HFF-Myc (cell line): ENCODE results near the gene FNDC3A.

Source experiments
- DNase-seq: peaks from one replicate; pipeline ENCODE4 v3.0.0-alpha.2; 2011; ENCODE audit warnings: low read depth; ENCODE audit errors: extremely low read depth
- H3K4me3 ChIP-seq: replicated peaks from 2 replicates; pipeline ENCODE4 v1.5.1; 2011; ENCODE audit warnings: low read depth, mild to moderate bottlenecking, control low read depth, low read length
- TF ChIP-seq, protein P1 (sequence below): IDR thresholded peaks from 2 replicates; pipeline ENCODE4 v1.5.1; 2012; ENCODE audit warnings: mild to moderate bottlenecking, low read depth, low read length, control low read depth; ENCODE audit errors: missing control alignments

The FNDC3A gene

DNA sequence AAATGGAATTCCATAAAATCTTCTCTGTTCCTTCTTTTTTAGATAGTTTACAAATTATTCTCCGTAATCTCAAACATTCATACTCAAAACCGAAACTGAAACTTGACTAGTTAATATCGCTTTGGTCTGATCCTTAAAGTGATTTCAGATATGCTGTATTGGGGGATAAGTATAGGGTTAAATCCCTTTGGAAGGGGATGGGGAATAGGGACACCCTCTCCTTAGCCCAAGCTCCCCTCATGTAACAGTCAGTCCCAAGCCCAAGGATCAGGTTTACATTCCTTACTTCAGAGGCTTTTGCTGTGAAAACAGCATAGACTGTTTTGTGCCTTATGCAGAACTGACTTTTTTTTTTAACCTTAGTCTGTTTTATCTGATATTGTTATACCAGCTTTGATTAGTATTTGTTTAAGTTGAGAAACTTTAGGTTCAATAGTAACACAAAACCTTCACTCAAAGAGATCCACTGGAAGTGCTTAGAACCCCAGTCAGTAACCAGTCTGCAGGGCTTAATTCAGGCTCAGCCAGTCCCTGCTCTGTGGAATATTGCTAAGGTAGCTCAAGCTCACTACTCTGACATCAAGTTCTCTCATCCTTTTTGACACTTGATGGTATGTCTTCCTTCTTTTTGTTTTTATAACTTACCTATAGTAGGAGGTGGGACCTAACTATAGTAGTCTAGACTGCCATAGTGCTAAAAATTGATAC, 282.5 kb downstream of the FNDC3A start:
- TF ChIP-seq, protein P1, sequence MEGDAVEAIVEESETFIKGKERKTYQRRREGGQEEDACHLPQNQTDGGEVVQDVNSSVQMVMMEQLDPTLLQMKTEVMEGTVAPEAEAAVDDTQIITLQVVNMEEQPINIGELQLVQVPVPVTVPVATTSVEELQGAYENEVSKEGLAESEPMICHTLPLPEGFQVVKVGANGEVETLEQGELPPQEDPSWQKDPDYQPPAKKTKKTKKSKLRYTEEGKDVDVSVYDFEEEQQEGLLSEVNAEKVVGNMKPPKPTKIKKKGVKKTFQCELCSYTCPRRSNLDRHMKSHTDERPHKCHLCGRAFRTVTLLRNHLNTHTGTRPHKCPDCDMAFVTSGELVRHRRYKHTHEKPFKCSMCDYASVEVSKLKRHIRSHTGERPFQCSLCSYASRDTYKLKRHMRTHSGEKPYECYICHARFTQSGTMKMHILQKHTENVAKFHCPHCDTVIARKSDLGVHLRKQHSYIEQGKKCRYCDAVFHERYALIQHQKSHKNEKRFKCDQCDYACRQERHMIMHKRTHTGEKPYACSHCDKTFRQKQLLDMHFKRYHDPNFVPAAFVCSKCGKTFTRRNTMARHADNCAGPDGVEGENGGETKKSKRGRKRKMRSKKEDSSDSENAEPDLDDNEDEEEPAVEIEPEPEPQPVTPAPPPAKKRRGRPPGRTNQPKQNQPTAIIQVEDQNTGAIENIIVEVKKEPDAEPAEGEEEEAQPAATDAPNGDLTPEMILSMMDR: no peak
- no peak overlapping the region for H3K4me3 ChIP-seq
- no peak for DNase-seq
